Measurements from ENCODE around the gene AKNAD1. TPM values are rescaled to one million over a fixed set of nuclear protein-coding genes. Genes with fewer than 3 reads are reported as not detected.
A peak's percentile ranks its signal among the peaks of the same experiment; 100 is the strongest.

The AKNAD1 gene
- total RNA-seq, 1 experiment from 2014 or later = not detected

DNA sequence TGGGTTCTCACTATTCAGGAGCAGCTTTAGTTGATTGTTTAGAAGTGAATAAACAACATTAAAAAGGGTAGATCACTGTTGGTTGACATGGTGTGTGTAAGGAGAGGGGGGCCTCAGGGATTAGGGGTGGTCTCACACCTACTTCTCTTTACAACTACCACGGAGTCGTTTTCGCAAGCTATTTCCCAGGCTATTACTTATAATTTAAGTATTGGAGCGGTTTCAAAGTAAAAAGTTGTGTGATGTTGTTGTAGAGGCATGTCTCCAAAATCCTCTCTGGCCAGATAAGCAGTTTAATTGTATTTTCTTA is 21.2 kb upstream of the AKNAD1 start:
- no peaks in the 10 kb centered on the region for H3K9me3 ChIP-seq
- no peak for DNase-seq
- H3K4me3 ChIP-seq = peak overlapping the region; percentile 80
- no peaks in the 10 kb centered on the region for H3K27me3 ChIP-seq
- no peaks in the 10 kb centered on the region for H3K36me3 ChIP-seq

DNA sequence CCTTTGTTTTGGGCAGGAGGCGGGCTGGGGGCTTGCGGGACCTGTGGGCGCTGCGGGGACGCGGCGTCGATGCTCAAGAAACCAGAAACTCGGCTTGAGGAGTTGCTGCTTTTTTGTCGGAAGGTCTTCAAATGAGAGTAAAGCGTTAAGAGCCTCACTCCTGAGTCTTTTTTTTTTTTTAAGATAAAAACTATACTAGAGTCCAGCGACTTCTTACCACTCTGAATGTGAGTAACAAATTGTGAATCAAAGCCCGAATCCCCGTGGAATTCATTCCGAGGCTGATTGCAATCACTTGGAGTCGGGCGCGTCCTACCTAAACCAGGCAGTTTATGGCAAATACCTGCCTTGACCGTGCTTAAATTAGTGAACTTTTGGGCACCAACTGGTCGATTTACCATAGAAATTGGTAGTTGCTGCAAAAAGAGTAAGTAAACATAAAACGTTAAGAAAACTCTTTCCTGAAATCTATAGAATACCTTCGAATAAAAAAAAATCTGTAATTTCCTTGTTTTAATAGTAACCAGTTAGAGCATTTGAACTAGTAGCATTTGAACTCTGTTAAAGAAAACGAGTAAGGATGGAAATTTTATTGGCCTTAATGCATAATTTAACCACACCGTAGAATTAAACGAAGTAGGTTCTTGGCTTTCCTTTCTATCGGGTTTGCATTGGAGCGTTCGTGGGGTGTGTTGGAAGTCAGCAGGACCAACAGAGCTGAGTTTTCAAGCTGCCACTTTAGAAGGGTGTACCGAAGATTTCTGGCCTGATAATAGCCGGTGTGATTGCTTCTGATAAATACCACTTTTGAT is 20.7 kb upstream of the AKNAD1 start:
- DNase-seq = peak; percentile 41

DNA sequence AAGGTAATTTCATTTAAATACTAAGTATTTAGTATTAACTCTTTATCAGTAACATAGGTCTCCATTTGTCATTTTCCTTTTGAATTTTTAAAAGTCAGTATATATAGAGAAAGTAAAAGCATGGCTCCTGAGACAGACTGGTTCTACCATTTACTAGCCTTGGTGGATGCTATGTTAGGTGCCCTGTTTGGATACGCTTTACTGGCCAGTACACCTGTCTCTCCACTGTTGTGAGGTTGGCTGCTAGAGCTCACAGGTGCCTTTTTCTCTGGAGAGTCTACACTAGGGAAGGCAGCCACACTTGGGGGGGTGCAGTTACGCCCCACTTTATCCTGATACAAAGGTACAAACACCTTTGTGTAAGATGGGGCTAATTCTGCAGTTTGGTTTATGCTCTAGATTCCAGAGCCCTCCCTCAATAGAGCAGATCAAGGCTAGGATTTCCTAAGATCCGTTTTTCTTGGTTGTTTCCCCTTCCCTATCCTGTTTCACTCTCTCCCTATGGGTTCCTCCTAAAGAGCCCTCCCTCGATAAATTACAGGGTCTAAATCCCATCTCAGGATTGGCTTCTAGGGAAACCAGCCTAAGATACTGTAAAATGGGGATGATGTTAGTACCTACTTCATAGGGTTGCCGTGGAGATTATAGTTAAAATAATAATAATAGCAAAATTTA is 14.3 kb upstream of the AKNAD1 start:
- no peak overlapping the region for H3K4me3 ChIP-seq
- DNase-seq = no peak
- no peaks in the 10 kb centered on the region for H3K36me3 ChIP-seq
- H3K27me3 ChIP-seq = peaks cover 2% of the 10 kb centered on the region; the same call in 1 of the 2 replicates
- no peaks in the 10 kb centered on the region for H3K9me3 ChIP-seq

More for the DNA sequence above, 20.7 kb upstream of the AKNAD1 start:
- Histone ChIP-seq H3K36me3 (no peaks in the 10 kb centered on the region), H3K27me3 (no peaks in the 10 kb centered on the region), H3K4me3 (peak overlapping the region; percentile 80), H3K9me3 (no peaks in the 10 kb centered on the region)

DNA sequence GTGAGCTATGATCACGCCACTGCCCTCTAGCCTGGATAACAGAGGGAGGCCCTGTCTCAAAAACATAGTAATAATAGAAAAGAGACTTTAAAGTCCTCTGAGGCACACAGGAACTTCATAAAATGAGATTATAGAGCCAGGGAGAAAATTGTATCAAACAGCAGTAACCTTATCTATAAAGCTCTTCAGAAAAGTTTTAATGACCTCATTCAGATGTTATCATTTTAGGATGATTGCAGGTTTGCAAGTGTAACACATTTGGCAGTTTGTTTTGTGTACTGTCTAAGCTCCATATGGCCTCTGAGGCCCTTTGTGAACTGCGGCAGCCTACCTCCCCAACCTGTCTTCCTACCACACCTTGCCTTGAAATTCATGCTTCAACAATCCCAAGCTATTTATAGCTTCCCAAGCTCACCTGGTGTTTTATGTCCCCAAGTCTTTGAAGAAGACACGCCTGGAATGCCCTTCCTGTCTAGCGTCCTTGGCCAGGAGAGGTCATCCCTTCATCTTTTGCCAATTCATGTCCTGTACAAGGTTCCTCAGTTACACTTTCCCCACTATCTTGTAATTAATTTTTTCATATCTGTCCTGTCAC is 8.5 kb upstream of the AKNAD1 start:
- Histone ChIP-seq H3K4me3 (no peak overlapping the region), H3K9me3 (no peaks in the 10 kb centered on the region), H3K36me3 (no peaks in the 10 kb centered on the region), H3K27me3 (0 out of 2 replicates have a peak, but pooled peaks cover 2% of the 10 kb centered on the region)
- DNase-seq = no peak

DNA sequence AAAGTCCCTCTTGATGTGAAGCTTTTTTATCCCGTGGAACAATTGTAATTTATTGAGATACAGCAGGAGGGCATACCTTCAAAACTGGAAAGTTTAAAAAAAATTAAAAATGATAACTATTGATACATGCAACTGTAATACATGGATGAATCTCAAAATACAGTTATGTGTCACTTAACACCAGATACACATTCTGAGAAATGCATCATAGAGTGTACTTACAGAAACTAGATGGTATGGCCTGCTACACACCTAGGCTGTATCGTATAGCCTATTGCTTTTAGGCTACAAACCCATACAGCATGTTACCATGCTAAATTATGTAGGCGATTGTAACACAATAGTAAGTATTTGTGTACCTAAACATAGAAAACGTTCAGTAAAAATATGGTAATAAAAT is 7.1 kb upstream of the AKNAD1 start:
- H3K36me3 ChIP-seq = no peaks in the 10 kb centered on the region
- 0 out of 2 replicates have a peak, but pooled peaks cover 2% of the 10 kb centered on the region for H3K27me3 ChIP-seq
- H3K9me3 ChIP-seq = no peaks in the 10 kb centered on the region
- no peak overlapping the region for H3K4me3 ChIP-seq
- DNase-seq = no peak

DNA sequence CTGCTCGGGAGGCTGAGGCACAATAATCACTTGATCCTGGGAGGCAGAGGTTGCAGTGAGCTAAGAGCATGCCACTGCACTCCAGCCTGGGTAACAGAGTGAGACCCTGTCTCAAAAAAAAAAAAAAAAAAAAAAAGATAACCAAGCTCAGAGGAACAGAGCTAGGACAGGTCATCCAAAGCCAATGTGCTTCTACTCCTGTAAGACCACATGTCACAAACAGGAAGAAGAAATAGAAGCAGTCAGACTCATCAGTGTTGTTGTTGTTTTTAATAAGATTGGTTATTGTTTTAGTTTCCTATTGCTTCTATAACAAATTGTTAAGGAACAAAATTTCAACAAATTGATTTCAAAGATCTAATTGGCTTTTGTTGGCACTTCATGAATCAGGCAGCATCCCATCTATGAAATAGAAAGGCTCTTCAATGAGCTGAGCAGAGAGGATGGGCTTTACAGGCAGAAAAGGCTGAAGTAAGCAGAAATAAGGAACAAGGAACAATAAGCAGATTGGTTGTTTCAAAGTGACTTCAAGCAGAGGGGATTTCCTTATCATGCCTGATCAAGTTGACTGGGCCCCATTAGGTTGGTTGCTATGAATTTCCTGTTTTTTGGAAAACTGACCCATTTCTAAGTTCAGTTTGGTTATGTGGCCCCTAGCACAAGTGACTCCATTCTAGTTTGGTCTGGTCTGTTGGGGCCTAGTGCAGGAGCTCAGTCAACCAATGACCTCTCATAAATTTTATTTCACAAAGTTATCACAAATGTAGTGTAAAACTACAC is 6.0 kb upstream of the AKNAD1 start:
- H3K9me3 ChIP-seq = no peaks in the 10 kb centered on the region
- DNase-seq = no peak
- H3K27me3 ChIP-seq = no peaks in the 10 kb centered on the region; the same call in 1 of the 2 replicates
- no peak overlapping the region for H3K4me3 ChIP-seq
- no peaks in the 10 kb centered on the region for H3K36me3 ChIP-seq

DNA sequence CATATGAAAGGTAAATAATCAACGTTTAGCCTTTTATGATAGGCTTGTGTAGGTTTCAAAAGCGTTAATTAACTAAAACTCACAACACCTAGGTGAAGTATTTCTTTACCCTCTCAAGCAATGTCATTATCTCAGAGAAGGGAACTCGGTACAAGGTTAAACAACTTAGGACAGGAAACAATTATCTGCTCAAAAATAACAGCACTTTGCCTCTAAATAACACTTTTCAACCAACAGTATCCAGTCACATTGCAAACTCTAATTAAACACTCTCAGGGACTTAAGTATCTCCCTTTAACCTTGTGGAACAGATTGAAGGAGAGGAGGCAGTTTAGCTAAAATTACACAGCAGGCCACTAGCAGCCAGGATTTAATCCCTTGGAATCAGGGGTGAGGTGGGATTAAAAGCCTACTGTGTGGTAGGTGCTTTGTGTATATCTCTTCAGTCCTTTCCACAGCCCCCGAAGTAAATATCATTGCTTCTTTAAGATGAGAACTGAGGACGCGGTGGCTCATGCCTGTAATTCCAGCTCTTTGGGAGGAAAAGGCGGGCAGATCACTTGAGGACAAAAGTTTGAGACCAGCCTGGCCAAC is 5.2 kb upstream of the AKNAD1 start:
- no peak for DNase-seq
- H3K4me3 ChIP-seq = no peak overlapping the region
- H3K9me3 ChIP-seq = no peaks in the 10 kb centered on the region
- H3K27me3 ChIP-seq = no peaks in the 10 kb centered on the region; the same call in none of the 2 replicates
- H3K36me3 ChIP-seq = no peaks in the 10 kb centered on the region

DNA sequence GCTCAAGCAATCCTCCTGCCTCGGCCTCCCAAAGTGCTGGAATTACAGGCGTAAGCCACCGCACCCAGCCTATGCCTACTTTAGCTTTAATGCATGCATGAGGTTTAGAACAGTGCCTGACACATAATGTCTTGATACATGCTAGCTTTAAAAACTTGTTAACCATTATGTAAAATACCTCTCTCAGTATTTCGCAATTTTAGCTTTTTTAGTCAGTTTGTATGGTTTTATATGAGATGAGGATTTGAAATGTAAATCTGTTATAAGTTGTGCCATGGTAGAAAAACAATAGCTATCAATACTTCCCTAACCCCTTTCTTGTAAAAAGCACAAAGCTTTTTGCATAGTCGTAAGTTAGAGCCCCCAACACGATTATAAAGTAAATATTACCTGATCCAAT is 4.7 kb upstream of the AKNAD1 start:
- no peak for DNase-seq
- H3K4me3 ChIP-seq = no peak overlapping the region
- H3K9me3 ChIP-seq = no peaks in the 10 kb centered on the region
- H3K36me3 ChIP-seq = no peaks in the 10 kb centered on the region
- H3K27me3 ChIP-seq = no peaks in the 10 kb centered on the region; the same call in none of the 2 replicates

DNA sequence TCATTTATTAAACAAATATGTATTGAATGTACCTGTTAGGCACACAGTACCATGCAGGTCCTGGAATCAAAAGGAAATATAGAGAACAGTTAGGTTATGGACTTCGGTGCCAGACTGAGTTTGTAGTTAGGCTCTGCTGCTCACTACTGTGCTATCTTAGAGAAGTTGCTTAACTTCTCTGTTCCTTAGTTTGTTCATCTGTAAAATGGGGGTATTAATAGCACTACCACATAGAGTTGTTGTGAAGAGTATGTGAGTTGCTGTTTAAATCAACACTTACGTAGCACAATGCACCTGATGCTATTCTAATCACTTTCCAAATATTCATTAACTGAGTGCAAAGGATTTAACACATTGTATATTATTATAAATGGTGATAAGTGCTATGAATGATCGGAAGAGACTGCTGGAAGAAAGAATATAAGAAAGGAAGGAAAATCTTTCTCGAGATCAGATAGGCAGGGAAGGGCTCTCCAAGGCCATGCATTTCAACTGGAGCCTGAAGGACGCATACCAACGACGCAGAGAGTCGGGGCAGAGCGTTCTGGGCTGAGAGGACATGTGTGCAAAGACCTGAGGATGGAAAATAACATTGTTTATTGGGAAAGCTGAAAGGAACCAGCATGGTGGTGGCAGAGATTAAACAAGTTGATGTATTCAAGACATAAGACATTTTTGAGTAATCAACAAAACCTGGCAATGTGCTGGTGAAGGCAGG is 3.5 kb upstream of the AKNAD1 start:
- Histone ChIP-seq H3K27me3 (no peaks in the 10 kb centered on the region; the same call in none of the 2 replicates), H3K4me3 (no peak overlapping the region), H3K9me3 (no peaks in the 10 kb centered on the region), H3K36me3 (no peaks in the 10 kb centered on the region)
- no peak for DNase-seq

DNA sequence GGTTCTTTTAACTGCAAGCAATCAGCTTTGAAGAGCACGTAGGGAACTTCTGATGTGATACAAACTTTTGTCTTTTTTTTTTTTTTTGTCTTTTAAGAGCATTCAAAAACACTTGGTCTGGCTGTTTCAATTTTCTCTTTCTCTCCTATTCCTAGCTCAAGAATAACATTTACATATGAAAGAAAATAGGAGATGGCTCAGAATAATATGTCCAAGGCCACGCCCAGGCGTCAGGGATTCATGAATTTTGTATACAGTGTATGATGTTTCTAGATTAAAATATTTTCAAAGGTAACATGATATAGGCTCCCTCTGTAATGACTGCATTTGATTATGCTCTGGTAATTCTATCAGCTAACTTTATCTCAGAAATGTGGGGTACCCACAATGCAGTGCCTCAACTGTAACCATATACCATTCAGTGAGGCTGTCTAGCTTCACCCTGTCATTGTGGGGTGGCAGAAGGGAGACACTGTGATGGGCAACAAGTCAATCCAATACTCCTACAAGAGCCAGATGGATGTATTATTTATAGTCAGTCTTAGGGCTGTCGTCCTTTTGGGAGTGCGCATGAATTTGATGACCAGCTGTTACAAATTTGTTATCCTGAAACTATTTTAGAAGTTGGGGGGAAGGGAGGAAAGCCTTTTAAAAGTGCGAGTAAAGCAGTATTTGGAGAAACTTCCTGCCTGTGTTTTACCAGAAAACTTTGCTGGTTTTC is 1.5 kb upstream of the AKNAD1 start:
- Histone ChIP-seq H3K27me3 (no peaks in the 10 kb centered on the region; the same call in none of the 2 replicates), H3K9me3 (no peaks in the 10 kb centered on the region), H3K4me3 (no peak overlapping the region), H3K36me3 (no peaks in the 10 kb centered on the region)
- DNase-seq = no peak

DNA sequence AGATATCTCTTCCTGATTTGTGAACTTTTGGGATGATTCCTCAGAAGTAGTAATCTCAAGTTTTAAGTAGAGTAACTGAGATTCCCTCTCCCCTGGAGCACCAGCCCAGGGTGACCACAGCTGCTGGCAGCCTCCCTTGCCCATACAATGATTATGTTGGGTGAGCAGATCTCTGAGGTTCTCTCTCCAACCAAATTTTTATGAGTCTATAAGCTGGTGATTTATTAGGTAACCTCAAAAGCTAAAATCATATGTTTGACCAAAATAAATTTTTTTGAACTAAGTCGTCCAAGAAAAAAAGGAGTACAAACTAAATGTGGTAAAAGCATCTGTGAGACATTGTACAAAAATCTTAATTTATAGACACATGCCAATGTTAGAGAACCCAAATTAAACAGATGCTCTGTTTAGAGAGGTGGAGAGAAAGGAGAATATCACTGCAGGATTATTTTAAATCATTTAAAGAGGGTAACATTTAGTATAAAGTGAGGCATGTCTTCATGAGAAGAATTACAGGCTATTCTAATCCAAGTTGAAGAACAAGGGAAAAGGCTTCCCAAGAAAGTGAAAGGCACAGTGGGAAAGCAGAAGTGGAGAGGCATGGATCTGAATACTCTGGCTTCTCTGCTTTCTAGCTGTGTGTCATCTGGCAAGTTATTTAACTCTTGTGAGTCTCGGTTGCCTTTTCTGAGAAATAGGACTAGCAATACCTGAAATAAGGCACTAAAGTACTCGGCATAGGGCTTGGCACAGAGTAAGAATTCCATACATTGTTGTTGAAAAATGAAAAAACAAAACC is 2.5 kb downstream of the AKNAD1 start:
- DNase-seq = peak; percentile 61
- no peak overlapping the region for H3K4me3 ChIP-seq
- H3K9me3 ChIP-seq = no peaks in the 10 kb centered on the region
- H3K36me3 ChIP-seq = no peaks in the 10 kb centered on the region
- no peaks in the 10 kb centered on the region; the same call in none of the 2 replicates for H3K27me3 ChIP-seq

DNA sequence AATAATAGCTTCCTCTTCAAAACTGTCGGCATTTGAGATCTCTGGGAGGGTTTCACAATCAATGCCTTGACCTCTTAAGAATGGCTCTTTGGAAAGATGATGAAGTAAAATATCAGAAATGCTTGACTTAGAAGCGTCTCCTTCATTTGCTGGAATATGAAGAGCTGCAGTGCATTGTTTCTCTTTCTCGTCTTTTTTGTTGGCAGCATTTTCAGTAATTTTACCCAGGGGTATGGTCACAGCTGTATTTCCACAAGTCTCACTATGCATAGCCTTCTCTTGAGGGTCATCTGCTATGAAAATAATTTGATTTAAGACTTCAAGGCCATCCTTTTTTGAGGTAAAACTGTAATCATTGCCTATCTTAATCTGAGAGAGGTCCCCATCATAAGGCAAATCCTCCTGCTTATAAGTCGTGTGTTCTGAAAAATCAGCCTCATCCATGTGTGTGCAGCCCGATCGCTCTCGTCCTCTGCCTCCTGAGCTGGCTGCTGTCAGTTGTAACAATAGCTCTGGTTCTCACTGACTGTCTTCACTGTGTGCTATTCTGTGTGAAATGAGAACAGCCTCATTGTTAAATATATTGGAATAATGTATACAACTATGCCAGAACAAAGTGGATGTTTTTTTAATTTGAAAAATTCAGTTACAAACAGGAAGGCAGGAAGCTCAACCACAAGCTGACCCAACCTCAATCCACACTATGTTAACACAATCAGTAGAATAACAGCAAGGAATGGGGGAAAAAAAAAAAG is 4.5 kb downstream of the AKNAD1 start:
- no peak overlapping the region for H3K4me3 ChIP-seq
- H3K36me3 ChIP-seq = no peaks in the 10 kb centered on the region
- no peak for DNase-seq
- no peaks in the 10 kb centered on the region; the same call in 1 of the 2 replicates for H3K27me3 ChIP-seq
- no peaks in the 10 kb centered on the region for H3K9me3 ChIP-seq

DNA sequence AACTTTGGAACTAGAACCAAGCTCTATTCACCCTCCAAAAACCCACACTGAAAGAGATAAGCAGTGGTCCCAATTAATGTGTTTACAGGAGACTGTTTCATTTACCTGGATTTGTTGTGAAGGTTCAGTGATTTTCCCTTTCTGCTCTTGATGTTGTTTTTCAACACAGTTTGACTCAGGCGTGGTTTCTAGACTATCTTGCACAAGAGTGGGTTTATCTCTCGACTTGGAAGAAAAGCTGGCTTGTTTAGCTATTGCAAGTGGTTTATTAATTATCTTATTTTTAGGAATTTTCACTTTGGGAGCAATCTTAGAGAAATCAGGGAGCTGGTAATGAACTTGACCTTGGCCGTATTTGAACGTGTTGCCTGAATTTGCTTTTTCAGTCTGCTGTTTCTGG is 5.3 kb downstream of the AKNAD1 start:
- Histone ChIP-seq H3K36me3 (no peaks in the 10 kb centered on the region), H3K27me3 (no peaks in the 10 kb centered on the region), H3K4me3 (no peak overlapping the region), H3K9me3 (no peaks in the 10 kb centered on the region)
- no peak for DNase-seq

DNA sequence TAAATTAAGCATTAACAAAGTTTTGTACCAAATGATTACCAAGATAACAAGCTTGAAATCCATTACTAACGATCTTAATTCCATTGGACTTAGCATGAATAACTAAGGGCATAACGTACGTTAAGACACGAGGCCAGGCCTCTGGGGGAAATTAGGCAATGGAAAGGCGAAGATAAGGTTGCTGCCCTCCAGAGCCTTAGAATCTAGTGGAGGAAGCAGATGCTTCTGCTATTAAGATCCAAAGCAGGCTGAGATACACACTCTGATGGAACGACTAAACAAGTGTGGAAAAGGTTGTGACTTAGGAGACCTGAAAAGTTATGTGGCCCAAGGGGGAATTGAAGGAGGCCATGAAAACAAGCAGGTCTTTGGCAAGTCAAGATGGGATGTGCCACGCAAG is 6.0 kb downstream of the AKNAD1 start:
- H3K36me3 ChIP-seq = no peaks in the 10 kb centered on the region
- no peaks in the 10 kb centered on the region for H3K9me3 ChIP-seq
- no peak overlapping the region for H3K4me3 ChIP-seq
- no peaks in the 10 kb centered on the region for H3K27me3 ChIP-seq
- DNase-seq = no peak

Measured in MG63 (cell line).